ENCODE results near the gene CCDC187. TPM values are rescaled to one million over a fixed set of nuclear protein-coding genes. Genes with fewer than 3 reads are reported as not detected.

CCDC187 gene
- not detected in 2 replicates for total RNA-seq

DNA sequence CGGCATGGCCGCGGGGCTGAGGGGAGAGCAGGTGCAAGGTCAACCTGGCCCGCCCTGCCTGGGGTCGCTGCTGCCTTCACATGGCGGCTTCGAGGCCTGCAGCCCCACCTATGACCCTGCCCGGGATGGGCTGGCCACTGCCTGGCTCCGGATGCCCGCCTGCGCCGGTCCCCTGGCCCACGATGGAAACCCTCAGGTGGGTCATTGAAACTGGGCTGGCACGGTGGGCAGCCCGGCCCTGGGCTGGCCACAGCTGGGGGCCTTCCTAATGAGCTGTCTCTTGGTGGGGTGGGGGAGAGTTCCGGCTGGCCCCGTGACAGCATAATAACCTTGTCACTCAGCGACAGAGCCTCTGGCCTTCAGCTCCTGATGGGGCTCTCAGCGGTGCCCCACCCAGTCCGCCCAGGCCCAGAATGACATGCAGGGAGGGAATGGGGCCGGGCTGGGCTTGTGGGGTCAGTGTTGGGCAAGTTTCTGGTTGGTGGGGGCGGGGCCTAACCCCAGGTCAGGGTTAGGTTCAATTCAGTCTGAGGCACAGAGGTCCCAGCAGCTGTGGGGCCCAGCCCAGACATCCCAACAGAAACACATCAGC is at the start of gene CCDC187:
CCDC187 (minus strand) TSS at position 270 of the 592 bp plus-strand sequence; CDS start at position 6, 264 bp downstream.

DNA sequence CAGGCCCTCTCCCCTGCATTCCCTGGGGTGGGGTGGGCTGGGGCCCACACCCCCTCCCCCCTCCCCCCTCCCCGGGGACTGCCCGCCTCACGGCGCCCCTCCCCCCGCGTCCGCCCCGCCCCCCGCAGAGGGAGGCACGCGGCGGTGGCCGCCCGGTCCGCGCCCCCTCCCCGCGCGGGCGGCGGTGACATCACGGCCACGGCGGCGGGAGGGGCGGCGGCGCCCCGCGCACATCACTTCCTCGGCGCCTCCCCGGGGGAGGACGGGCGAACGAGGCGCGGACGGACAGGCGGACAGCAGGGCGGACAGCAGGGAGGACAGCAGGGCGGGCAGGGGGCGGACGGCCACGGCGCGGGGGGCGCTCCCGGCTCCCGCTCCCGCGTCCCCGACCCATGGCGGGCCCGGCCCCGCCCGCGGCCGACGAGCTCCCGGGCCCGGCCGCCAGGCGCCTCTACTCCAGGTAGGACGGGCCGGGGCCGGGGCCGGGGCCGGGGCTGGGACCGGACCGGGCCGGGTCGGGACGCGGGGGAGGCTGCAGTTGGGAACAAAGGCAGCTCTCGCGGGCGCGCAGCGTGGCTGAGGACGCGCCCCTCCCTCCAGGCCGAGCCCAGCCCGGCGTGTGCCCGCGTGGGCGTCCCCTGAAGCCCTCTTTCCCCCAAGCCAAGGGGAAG is 23.5 kb upstream of the CCDC187 start, which contains the start of gene GPSM1:
GPSM1 (plus strand) TSS at position 236 of the 671 bp plus-strand sequence; CDS start at position 393, 157 bp downstream.

DNA sequence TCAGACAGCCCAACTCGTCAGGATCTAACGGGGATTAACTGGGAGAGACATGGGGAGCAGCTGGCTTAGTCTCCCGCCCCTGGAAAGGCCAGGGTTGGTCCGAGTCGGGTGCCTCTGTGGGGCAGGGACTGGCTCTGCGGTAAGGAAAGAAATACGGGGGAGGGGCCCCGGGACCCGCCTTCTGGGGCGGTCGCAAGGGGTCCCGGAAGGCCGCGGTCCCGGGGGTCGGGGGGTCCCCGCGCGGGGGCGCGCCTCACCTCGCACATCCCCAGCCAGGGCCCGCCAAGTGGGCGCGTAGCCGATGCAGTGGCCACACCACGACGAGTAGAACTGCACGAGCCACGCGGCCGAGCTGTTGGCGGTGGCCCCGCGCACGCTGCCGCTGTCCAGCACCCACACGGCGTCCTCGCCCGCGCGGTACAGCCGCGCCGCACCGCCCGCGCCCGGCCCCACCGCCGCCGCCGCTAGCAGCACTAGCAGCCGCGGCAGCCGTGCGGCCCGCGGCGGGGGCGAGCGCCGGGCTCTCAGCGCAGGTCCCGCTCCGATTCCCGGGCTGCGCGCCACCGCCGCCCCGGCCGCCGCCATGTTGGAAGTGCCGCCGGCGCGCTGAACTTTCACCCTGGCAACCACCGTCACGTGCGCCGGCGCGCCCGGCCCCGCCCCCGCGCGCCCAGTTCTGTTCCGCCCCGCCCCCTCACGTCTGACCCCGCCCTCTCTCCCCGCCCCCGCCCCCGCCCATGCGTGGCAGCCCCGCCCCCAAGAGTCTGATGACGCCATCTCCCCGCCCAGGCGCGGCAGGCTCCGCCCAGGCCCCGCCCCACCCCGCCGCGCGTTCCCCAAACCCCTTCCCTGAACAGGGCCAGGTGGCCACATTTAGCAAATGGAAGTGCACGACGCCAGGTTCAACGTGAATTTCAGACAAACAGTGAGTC is 58.4 kb downstream of the CCDC187 start, which contains the start of gene QSOX2:
QSOX2 (minus strand) TSS at position 594 of the 932 bp plus-strand sequence; CDS start at position 585, 9 bp downstream.

GRCh38 chr9:136204838-136205706 is 98.8 kb downstream of the CCDC187 start, which contains the start of gene LHX3:
Gene LHX3, minus strand, starts transcription at chr9:136205128. Its CDS starts 116 bp downstream, at chr9:136205012.

Other genes starting within 250 kb of the CCDC187 start
- 16.9 and 17.1 TPM in 2 replicates for gene NACC2, start 208.8 kb downstream of the CCDC187 start, total RNA-seq
- 31.4 and 33.3 TPM in 2 replicates for gene TMEM250, start 185.2 kb downstream of the CCDC187 start, total RNA-seq
- gene LHX3, start 99.0 kb downstream of the CCDC187 start, total RNA-seq, result not detected in 2 replicates
- 17.1 and 20.3 TPM in 2 replicates for gene QSOX2, start 58.3 kb downstream of the CCDC187 start, total RNA-seq
- gene GPSM1, start 23.4 kb upstream of the CCDC187 start, total RNA-seq, result 99.4 and 110 TPM in 2 replicates
- gene DNLZ, start 59.6 kb upstream of the CCDC187 start, total RNA-seq, result 53.7 and 65.4 TPM in 2 replicates
- 1.9 and 2.4 TPM in 2 replicates for gene CARD9, start 69.6 kb upstream of the CCDC187 start, total RNA-seq
- 6.7 and 8.1 TPM in 2 replicates for gene SNAPC4, start 96.1 kb upstream of the CCDC187 start, total RNA-seq
- gene ENTR1, start 106.5 kb upstream of the CCDC187 start, total RNA-seq, result 43.0 and 45.2 TPM in 2 replicates
- 52.8 and 62.6 TPM in 2 replicates for gene PMPCA, start 106.6 kb upstream of the CCDC187 start, total RNA-seq
- 10.0 and 11.9 TPM in 2 replicates for gene INPP5E, start 135.8 kb upstream of the CCDC187 start, total RNA-seq
- gene SEC16A, start 178.9 kb upstream of the CCDC187 start, total RNA-seq, result 27.6 and 33.7 TPM in 2 replicates
- 7.2 and 9.7 TPM in 2 replicates for gene NOTCH1, start 242.0 kb upstream of the CCDC187 start, total RNA-seq